ENCODE measurements around the gene UBL4A. TPM values are rescaled to one million over a fixed set of nuclear protein-coding genes. Genes with fewer than 3 reads are reported as not detected.

Gene UBL4A
- polyA plus RNA-seq, 1 experiment: 33.3 TPM

GRCh38 chrX:154446430-154446829, 40.0 kb downstream of the UBL4A start:
- POLR2A ChIA-PET: no interaction called here
- CTCF ChIA-PET: no interaction called here
- no peak for DNase-seq (ENCODE audit: low read depth)
- Histone ChIP-seq H3K4me3 (ENCODE audit: low read depth, low read length) (no peak overlapping the region), H3K36me3 (ENCODE audit: control insufficient read depth, insufficient read depth, low read length) (peaks cover 23% of the 10 kb centered on the region), H3K27me3 (ENCODE audit: control insufficient read depth, insufficient read depth, low read length) (no peaks in the 10 kb centered on the region)
- no peak for TF ChIP-seq CTCF (IDR thresholded peaks at IDR 0.05; ENCODE audit: insufficient read depth, low read depth, low read length)

- CTCF ChIA-PET: interaction anchor here (1.7 kb wide), 1 partner anchor 44 kb away, joined by 3 read pairs; the partner anchor contains the start of gene SLC10A3
- H3K36me3 ChIP-seq (ENCODE audit: control insufficient read depth, insufficient read depth, low read length): peaks cover 23% of the 10 kb centered on the region
- H3K27me3 ChIP-seq (ENCODE audit: control insufficient read depth, insufficient read depth, low read length): no peaks in the 10 kb centered on the region
- H3K4me3 ChIP-seq (ENCODE audit: low read depth, low read length): no peak overlapping the region
- DNase-seq (ENCODE audit: low read depth): no peak
- POLR2A ChIA-PET: no interaction called here
- TF ChIP-seq CTCF (IDR thresholded peaks at IDR 0.05; ENCODE audit: insufficient read depth, low read depth, low read length): no peak
These were observed 40.6 kb downstream of the UBL4A start for GRCh38 chrX:154445776-154446175.

GRCh38 chrX:154444755-154445246, 41.6 kb downstream of the UBL4A start:
- ChIA-PET CTCF (interaction anchor here (1.7 kb wide), 1 partner anchor 45 kb away, joined by 3 read pairs; the partner anchor contains the start of gene SLC10A3), POLR2A (interaction anchor here (0.6 kb wide), 1 partner anchor 33 kb away, joined by 3 read pairs; no protein-coding TSS in a partner anchor)
- no peak for TF ChIP-seq CTCF (IDR thresholded peaks at IDR 0.05; ENCODE audit: insufficient read depth, low read depth, low read length)
- peak overlapping the region; percentile 63 for H3K4me3 ChIP-seq (ENCODE audit: low read depth, low read length)
- DNase-seq (ENCODE audit: low read depth): no peak
- H3K27me3 ChIP-seq (ENCODE audit: control insufficient read depth, insufficient read depth, low read length): no peaks in the 10 kb centered on the region
- peaks cover 18% of the 10 kb centered on the region for H3K36me3 ChIP-seq (ENCODE audit: control insufficient read depth, insufficient read depth, low read length)

- ChIA-PET CTCF (interaction anchor here (1.7 kb wide), 1 partner anchor 46 kb away, joined by 3 read pairs; the partner anchor contains the start of gene SLC10A3), POLR2A (interaction anchor here (0.6 kb wide), 1 partner anchor 32 kb away, joined by 3 read pairs; no protein-coding TSS in a partner anchor)
- Histone ChIP-seq H3K4me3 (ENCODE audit: low read depth, low read length) (peak within 1 kb of the TSS; percentile 63), H3K36me3 (ENCODE audit: control insufficient read depth, insufficient read depth, low read length) (peaks cover 19% of the 10 kb centered on the region), H3K27me3 (ENCODE audit: control insufficient read depth, insufficient read depth, low read length) (no peaks in the 10 kb centered on the region)
- DNase-seq (ENCODE audit: low read depth): no peak
- TF ChIP-seq CTCF (IDR thresholded peaks at IDR 0.05; ENCODE audit: insufficient read depth, low read depth, low read length): no peak
These were observed 42.2 kb downstream of the UBL4A start, which contains the start of gene FAM50A for GRCh38 chrX:154443992-154444754. FAM50A (plus strand) TSS chrX:154444141; CDS start chrX:154444236, 95 bp downstream.

GRCh38 chrX:154443479-154443910, 42.9 kb downstream of the UBL4A start:
- no peak for DNase-seq (ENCODE audit: low read depth)

More at GRCh38 chrX:154443479-154443910, 42.9 kb downstream of the UBL4A start:
- H3K27me3 ChIP-seq (ENCODE audit: control insufficient read depth, insufficient read depth, low read length): no peaks in the 10 kb centered on the region
- peak overlapping the region; percentile 26 for H3K4me3 ChIP-seq (ENCODE audit: low read depth, low read length)
- H3K36me3 ChIP-seq (ENCODE audit: control insufficient read depth, insufficient read depth, low read length): peaks cover 13% of the 10 kb centered on the region
- TF ChIP-seq CTCF (IDR thresholded peaks at IDR 0.05; ENCODE audit: insufficient read depth, low read depth, low read length): no peak
- ChIA-PET POLR2A (no interaction called here), CTCF (no interaction called here)

Data from BJ (cell line).